Neural cell (in vitro differentiated cells): ENCODE results near the gene NME3. TPM values are rescaled to one million over a fixed set of nuclear protein-coding genes. Genes with fewer than 3 reads are reported as not detected.

Experiments
- H2AFZ ChIP-seq: fragments of 200-600, 300-800 bp; sonication (generic), shearing (Covaris generic); 2 replicates; pipeline ENCODE4 v1.6.0; 2014; ENCODE audit warnings: low read depth, mild to moderate bottlenecking, antibody characterized with exemption, low read length, moderate library complexity
- H3F3A ChIP-seq: fragments of 200-600 bp; shearing (Covaris generic); 2 replicates; pipeline ENCODE4 v1.6.1; 2016; ENCODE audit warnings: mild to moderate bottlenecking, moderate library complexity, mixed read lengths, antibody characterized with exemption, low read length; ENCODE audit not compliant: insufficient read depth, poor library complexity, severe bottlenecking
- H3K27ac ChIP-seq: fragments of 200-600, 300-800 bp; sonication (generic), shearing (Covaris generic); 2 replicates; pipeline ENCODE4 v1.5.1; 2014; ENCODE audit warnings: mild to moderate bottlenecking, low read length, moderate library complexity
- H3K27me3 ChIP-seq: fragments of 300-800, 200-600 bp; sonication (generic), shearing (Covaris generic); 2 replicates; pipeline ENCODE4 v1.6.0; 2014; ENCODE audit warnings: mild to moderate bottlenecking, low read depth, low read length, moderate library complexity; ENCODE audit not compliant: insufficient read depth
- H3K36me3 ChIP-seq: fragments of 300-800, 200-600 bp; sonication (generic), shearing (Covaris generic); 2 replicates; pipeline ENCODE4 v1.5.1; 2014; ENCODE audit warnings: mild to moderate bottlenecking, antibody characterized with exemption, low read length, moderate library complexity; ENCODE audit not compliant: insufficient read depth
- H3K4me2 ChIP-seq: fragments of 300-800, 200-600 bp; sonication (generic), shearing (Covaris generic); 2 replicates; pipeline ENCODE4 v1.6.0; 2014; ENCODE audit warnings: mild to moderate bottlenecking, low read length
- H3K4me3 ChIP-seq: fragments of 300-800, 200-600 bp; sonication (generic), shearing (Covaris generic); 2 replicates; pipeline ENCODE4 v1.5.1; 2014; ENCODE audit warnings: mild to moderate bottlenecking, low read length, moderate library complexity
- H3K79me2 ChIP-seq: fragments of 200-600 bp; shearing (Covaris generic); replicated peaks from 2 replicates; pipeline ENCODE4 v1.6.0; 2014; ENCODE audit warnings: mild to moderate bottlenecking, low read length, moderate library complexity; ENCODE audit not compliant: insufficient read depth
- H3K9ac ChIP-seq: fragments of 300-800, 200-600 bp; sonication (generic), shearing (Covaris generic); 2 replicates; pipeline ENCODE4 v1.6.1; 2016; ENCODE audit warnings: mild to moderate bottlenecking, low read length, mixed read lengths
- H3K9me2 ChIP-seq: fragments of 200-600 bp; shearing (Covaris generic); 2 replicates; pipeline ENCODE4 v1.6.1; 2016; ENCODE audit warnings: mild to moderate bottlenecking, low read length, mixed read lengths; ENCODE audit not compliant: insufficient read depth
- H3K9me3 ChIP-seq: fragments of 200-600, 300-800 bp; sonication (generic), shearing (Covaris generic); 2 replicates; pipeline ENCODE4 v1.6.1; 2016; ENCODE audit warnings: mild to moderate bottlenecking, mixed run types, low read length, moderate library complexity, mixed read lengths
- H4K20me1 ChIP-seq: fragments of 200-600 bp; shearing (Covaris generic); 2 replicates; pipeline ENCODE4 v1.6.1; 2016; ENCODE audit warnings: mild to moderate bottlenecking, mixed run types; ENCODE audit not compliant: insufficient read depth
- CTCF ChIP-seq: fragments of 450-650 bp; IDR thresholded peaks from 2 replicates; pipeline ENCODE4 v1.5.1; 2014; ENCODE audit warnings: antibody characterized with exemption, mild to moderate bottlenecking, moderate library complexity; ENCODE audit not compliant: poor library complexity, severe bottlenecking
- EP300 ChIP-seq: fragments of 450-650 bp; conservative IDR thresholded peaks from 2 replicates; pipeline ENCODE4 v1.6.1; 2014; ENCODE audit warnings: antibody characterized with exemption, mild to moderate bottlenecking, moderate library complexity; ENCODE audit not compliant: poor library complexity, severe bottlenecking
- EZH2 ChIP-seq: fragments of 200-600, 300-800 bp; shearing (Covaris generic), sonication (generic); IDR thresholded peaks from 2 replicates; pipeline ENCODE4 v1.6.1; 2014; ENCODE audit warnings: antibody characterized with exemption, low read length, borderline replicate concordance, mild to moderate bottlenecking; ENCODE audit not compliant: insufficient read depth, poor library complexity, severe bottlenecking
- MXI1 ChIP-seq: fragments of 450-650 bp; conservative IDR thresholded peaks from 2 replicates; pipeline ENCODE4 v1.6.1; 2014; ENCODE audit warnings: antibody characterized with exemption, mild to moderate bottlenecking; ENCODE audit not compliant: poor library complexity, severe bottlenecking
- POLR2AphosphoS5 ChIP-seq: IDR thresholded peaks from 2 replicates; pipeline ENCODE4 v1.6.1; 2012
- RAD21 ChIP-seq: fragments of 450-650 bp; conservative IDR thresholded peaks from 2 replicates; pipeline ENCODE4 v1.6.1; 2014; ENCODE audit warnings: antibody characterized with exemption, mild to moderate bottlenecking, moderate library complexity
- REST ChIP-seq: IDR thresholded peaks from 2 replicates; pipeline ENCODE4 v1.6.1; 2012; ENCODE audit warnings: borderline replicate concordance
- SMC3 ChIP-seq: fragments of 450-650 bp; conservative IDR thresholded peaks from 2 replicates; pipeline ENCODE4 v1.6.1; 2014; ENCODE audit warnings: antibody characterized with exemption, mild to moderate bottlenecking, moderate library complexity; ENCODE audit not compliant: poor library complexity
- TAF1 ChIP-seq: IDR thresholded peaks from 2 replicates; pipeline ENCODE4 v1.6.1; 2012; ENCODE audit warnings: low read depth
- polyA plus RNA-seq: library from polyadenylated mRNA; depleted of rRNA; stranded (reverse); fragments of >200 nt; gene quantifications from 2 replicates; pipeline ENCODE4 v1.2.3, GENCODE V29; 2014

NME3 gene
- polyA plus RNA-seq, 1 donor from 2014 or later, result 102 TPM

- TF ChIP-seq SMC3, result no peak
- TF ChIP-seq RAD21, result no peak
- TF ChIP-seq MXI1, result no peak
- TF ChIP-seq EZH2, result no peak
- H3K9me3 ChIP-seq, result no peaks in the 10 kb centered on the region
- H2AFZ ChIP-seq, result no peak overlapping the region
- no peaks in the 10 kb centered on the region for H3K27me3 ChIP-seq
- no peaks in the 10 kb centered on the region for H3F3A ChIP-seq
- peaks cover 28% of the 10 kb centered on the region for H4K20me1 ChIP-seq
- no peaks in the 10 kb centered on the region for H3K36me3 ChIP-seq
- no peak overlapping the region for H3K4me2 ChIP-seq
- H3K9me2 ChIP-seq, result no peaks in the 10 kb centered on the region
- no peak overlapping the region for H3K9ac ChIP-seq
- no peak overlapping the region for H3K4me3 ChIP-seq
- H3K27ac ChIP-seq, result no peak overlapping the region
- H3K79me2 ChIP-seq, result peaks cover 26% of the 10 kb centered on the region
These were observed 5.6 kb upstream of the NME3 start for GRCh38 chr16:1776991-1777374.

- Histone ChIP-seq H3K27me3 (no peaks in the 10 kb centered on the region), H3K4me3 (no peak overlapping the region), H3F3A (no peaks in the 10 kb centered on the region), H3K4me2 (no peak overlapping the region), H3K79me2 (peaks cover 23% of the 10 kb centered on the region), H3K9me2 (no peaks in the 10 kb centered on the region), H3K36me3 (no peaks in the 10 kb centered on the region), H2AFZ (no peak overlapping the region), H3K9ac (no peak overlapping the region), H3K9me3 (no peaks in the 10 kb centered on the region), H3K27ac (no peak overlapping the region), H4K20me1 (peaks cover 28% of the 10 kb centered on the region)
- no peak for TF ChIP-seq SMC3
- no peak for TF ChIP-seq RAD21
- TF ChIP-seq CTCF, result no peak
- TF ChIP-seq TAF1, result no peak
- no peak for TF ChIP-seq POLR2AphosphoS5
- no peak for TF ChIP-seq EP300
These were observed 5.3 kb upstream of the NME3 start for GRCh38 chr16:1776672-1776955.

- Histone ChIP-seq H3K9me3 (no peaks in the 10 kb centered on the region), H2AFZ (no peak overlapping the region), H3F3A (no peaks in the 10 kb centered on the region), H3K36me3 (no peaks in the 10 kb centered on the region), H3K27me3 (no peaks in the 10 kb centered on the region), H3K9me2 (no peaks in the 10 kb centered on the region), H4K20me1 (peaks cover 23% of the 10 kb centered on the region), H3K9ac (no peak overlapping the region), H3K4me2 (no peak overlapping the region), H3K27ac (no peak overlapping the region), H3K4me3 (no peak overlapping the region), H3K79me2 (peaks cover 17% of the 10 kb centered on the region)
- TF ChIP-seq POLR2AphosphoS5 (no peak), CTCF (no peak), REST (no peak), EZH2 (no peak), SMC3 (no peak), EP300 (no peak), MXI1 (no peak), RAD21 (no peak), TAF1 (no peak)
These were observed 4.7 kb upstream of the NME3 start for GRCh38 chr16:1775846-1776671.
